H4 (cell line): ENCODE results near the gene ANKRD16. TPM values are rescaled to one million over a fixed set of nuclear protein-coding genes. Genes with fewer than 3 reads are reported as not detected.

Experiments
- total RNA-seq: library from RNA; depleted of rRNA; stranded (reverse); fragments of >200 nt; shearing (Covaris generic); gene quantifications from 2 replicates; pipeline ENCODE4 v1.2.3, GENCODE V29; 2014; rRNA removed

Gene ANKRD16
- total RNA-seq, 1 experiment from 2014 or later, result 3.0 TPM

Other genes with a start within 250 kb of the ANKRD16 start
- 9.1 and 11.3 TPM in 2 replicates for gene ASB13, start 223.3 kb downstream of the ANKRD16 start, total RNA-seq
- gene TASOR2, start 205.1 kb downstream of the ANKRD16 start, total RNA-seq, result 25.2 and 42.4 TPM in 2 replicates
- gene GDI2, start 76.5 kb downstream of the ANKRD16 start, total RNA-seq, result 241 and 283 TPM in 2 replicates
- gene FBH1, start 350 bp upstream of the ANKRD16 start, total RNA-seq, result 35.9 and 41.1 TPM in 2 replicates
- gene IL15RA, start 87.7 kb upstream of the ANKRD16 start, total RNA-seq, result 14.4 and 18.6 TPM in 2 replicates
- not detected in 2 replicates for gene IL2RA, start 172.5 kb upstream of the ANKRD16 start, total RNA-seq
- 9.2 and 18.5 TPM in 2 replicates for gene RBM17, start 199.1 kb upstream of the ANKRD16 start, total RNA-seq